Mesothelial cell of epicardium (in vitro differentiated cells): ENCODE results near the gene NRBP1. TPM values are rescaled to one million over a fixed set of nuclear protein-coding genes. Genes with fewer than 3 reads are reported as not detected.
"Not testable (repeated sequence)": the region's sequence is repeated elsewhere in the genome, so short reads cannot be mapped to it uniquely, and the experiment has no call there.

Experiments used
- DNase-seq, 2 experiments: peaks; one replicate each; pipeline ENCODE4 v3.0.0; 2021; ENCODE audit warnings: low spot score in 2 of 2; ENCODE audit not compliant: unreplicated experiment in 2 of 2
- H3K27ac Mint-ChIP-seq: 2 replicates; pipeline ENCODE4 v1.8.0; 2021; ENCODE audit warnings: mixed read lengths
- H3K27me3 Mint-ChIP-seq: 2 replicates; pipeline ENCODE4 v1.8.0; 2021; ENCODE audit warnings: low read depth, mixed read lengths
- H3K36me3 Mint-ChIP-seq: 2 replicates; pipeline ENCODE4 v1.8.0; 2021; ENCODE audit warnings: mixed read lengths
- H3K4me1 Mint-ChIP-seq: 2 replicates; pipeline ENCODE4 v1.8.0; 2021; ENCODE audit warnings: mixed read lengths
- H3K4me3 Mint-ChIP-seq: 2 replicates; pipeline ENCODE4 v1.8.0; 2021; ENCODE audit warnings: mild to moderate bottlenecking, moderate library complexity, mixed read lengths
- H3K9me3 Mint-ChIP-seq: 2 replicates; pipeline ENCODE4 v1.8.0; 2021; ENCODE audit warnings: mixed read lengths
- total RNA-seq: library from RNA; stranded (reverse); gene quantifications from 3 replicates; pipeline ENCODE4 v1.2.1, GENCODE V29; 2021
- TF ChIP-seq, protein P1 (sequence below): fragments of 200-600 bp; sonication (generic); IDR thresholded peaks from one replicate; pipeline ENCODE4 v1.5.0; 2021; ENCODE audit warnings: antibody characterized with exemption; ENCODE audit not compliant: unreplicated experiment

Gene NRBP1
- total RNA-seq, 1 donor from 2014 or later, result 130 TPM

DNA sequence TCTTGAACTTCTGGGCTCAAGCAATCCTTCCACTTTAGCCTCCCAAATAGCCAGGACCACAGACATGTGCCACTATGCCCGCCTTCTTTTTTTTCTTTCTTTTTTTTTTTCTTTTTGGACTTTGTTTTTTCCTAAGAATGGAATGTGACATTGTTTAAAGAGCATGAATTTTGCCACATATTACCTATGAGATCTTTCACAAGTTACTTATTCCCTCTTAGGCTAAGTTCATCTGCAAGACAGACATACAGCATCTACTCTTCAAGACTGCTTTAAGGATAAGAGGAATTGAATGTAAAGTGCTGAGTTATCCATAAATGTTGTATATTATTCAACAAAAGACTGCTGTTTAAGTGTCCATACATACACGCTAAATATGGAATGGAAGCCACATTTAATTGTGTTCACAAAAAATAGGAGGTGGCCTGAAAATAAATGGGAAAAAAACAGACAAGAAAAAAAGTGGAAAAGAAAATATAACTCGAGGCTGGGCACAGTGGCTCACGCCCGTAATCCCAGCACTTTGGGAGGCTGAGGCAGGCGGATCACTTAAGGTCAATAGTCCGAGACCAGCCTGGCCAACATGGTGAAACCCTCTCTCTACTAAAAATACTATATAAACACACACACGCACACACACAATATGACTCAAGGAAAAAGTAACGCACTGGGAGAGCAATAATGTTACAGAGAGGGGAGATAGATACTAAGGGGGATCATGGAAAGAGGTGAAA is 15.8 kb upstream of the NRBP1 start:
- no peaks in the 10 kb centered on the region for H3K9me3 Mint-ChIP-seq
- TF ChIP-seq, protein P1, sequence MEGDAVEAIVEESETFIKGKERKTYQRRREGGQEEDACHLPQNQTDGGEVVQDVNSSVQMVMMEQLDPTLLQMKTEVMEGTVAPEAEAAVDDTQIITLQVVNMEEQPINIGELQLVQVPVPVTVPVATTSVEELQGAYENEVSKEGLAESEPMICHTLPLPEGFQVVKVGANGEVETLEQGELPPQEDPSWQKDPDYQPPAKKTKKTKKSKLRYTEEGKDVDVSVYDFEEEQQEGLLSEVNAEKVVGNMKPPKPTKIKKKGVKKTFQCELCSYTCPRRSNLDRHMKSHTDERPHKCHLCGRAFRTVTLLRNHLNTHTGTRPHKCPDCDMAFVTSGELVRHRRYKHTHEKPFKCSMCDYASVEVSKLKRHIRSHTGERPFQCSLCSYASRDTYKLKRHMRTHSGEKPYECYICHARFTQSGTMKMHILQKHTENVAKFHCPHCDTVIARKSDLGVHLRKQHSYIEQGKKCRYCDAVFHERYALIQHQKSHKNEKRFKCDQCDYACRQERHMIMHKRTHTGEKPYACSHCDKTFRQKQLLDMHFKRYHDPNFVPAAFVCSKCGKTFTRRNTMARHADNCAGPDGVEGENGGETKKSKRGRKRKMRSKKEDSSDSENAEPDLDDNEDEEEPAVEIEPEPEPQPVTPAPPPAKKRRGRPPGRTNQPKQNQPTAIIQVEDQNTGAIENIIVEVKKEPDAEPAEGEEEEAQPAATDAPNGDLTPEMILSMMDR, result no peak
- H3K27me3 Mint-ChIP-seq, result no peaks in the 10 kb centered on the region
- no peak for DNase-seq
- peaks cover 15% of the 10 kb centered on the region for H3K4me1 Mint-ChIP-seq
- no peak overlapping the region for H3K27ac Mint-ChIP-seq
- no peaks in the 10 kb centered on the region for H3K36me3 Mint-ChIP-seq
- no peak overlapping the region for H3K4me3 Mint-ChIP-seq

DNA sequence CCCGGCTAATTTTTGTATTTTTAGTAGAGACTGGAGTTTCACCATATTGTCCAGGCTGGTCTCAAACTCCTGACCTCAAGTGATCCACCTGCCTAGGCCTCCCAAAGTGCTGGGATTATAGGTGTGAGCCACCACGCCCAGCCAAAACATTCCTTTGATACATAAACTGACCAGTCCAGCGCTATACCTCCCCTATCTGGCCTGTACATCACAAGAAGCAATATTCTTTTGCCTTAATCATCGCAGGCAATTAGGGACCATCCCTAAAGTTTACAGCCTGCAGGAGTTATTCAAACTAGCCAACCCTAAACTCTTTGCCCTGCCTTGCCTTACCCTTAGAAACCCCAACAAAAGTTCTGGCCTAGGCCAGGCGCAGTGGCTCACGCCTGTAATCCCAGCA is 12.3 kb upstream of the NRBP1 start:
- no peaks in the 10 kb centered on the region for H3K4me1 Mint-ChIP-seq
- TF ChIP-seq, protein P1, result no peak
- no peaks in the 10 kb centered on the region for H3K9me3 Mint-ChIP-seq
- H3K27me3 Mint-ChIP-seq, result no peaks in the 10 kb centered on the region
- H3K4me3 Mint-ChIP-seq, result no peak overlapping the region
- no peak overlapping the region for H3K27ac Mint-ChIP-seq
- H3K36me3 Mint-ChIP-seq, result no peaks in the 10 kb centered on the region
- DNase-seq, result no peak

DNA sequence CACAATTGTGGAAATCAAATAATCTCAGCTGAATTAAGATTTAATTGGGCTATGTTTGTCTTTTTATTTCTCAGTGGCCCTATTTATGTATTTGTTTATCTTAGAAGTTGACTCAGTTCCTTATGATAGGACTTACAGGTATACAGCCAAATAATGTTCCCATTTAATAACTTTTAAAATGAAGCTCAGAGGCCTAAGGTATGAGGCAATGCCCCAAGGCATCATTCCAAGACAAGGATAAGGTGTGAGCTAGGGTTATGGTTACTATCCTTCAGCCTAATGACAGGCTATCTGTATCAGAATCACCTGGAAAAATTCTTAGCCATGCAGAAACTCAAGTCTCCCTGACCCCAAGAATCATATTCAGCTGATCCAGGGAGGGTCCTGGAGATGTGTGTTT is 7.4 kb upstream of the NRBP1 start:
- DNase-seq, result no peak
- no peak overlapping the region for H3K4me3 Mint-ChIP-seq
- TF ChIP-seq, protein P1, result no peak
- H3K4me1 Mint-ChIP-seq, result no peaks in the 10 kb centered on the region
- H3K36me3 Mint-ChIP-seq, result no peaks in the 10 kb centered on the region
- H3K27ac Mint-ChIP-seq, result no peak overlapping the region
- peaks cover 2% of the 10 kb centered on the region for H3K9me3 Mint-ChIP-seq
- no peaks in the 10 kb centered on the region for H3K27me3 Mint-ChIP-seq

DNA sequence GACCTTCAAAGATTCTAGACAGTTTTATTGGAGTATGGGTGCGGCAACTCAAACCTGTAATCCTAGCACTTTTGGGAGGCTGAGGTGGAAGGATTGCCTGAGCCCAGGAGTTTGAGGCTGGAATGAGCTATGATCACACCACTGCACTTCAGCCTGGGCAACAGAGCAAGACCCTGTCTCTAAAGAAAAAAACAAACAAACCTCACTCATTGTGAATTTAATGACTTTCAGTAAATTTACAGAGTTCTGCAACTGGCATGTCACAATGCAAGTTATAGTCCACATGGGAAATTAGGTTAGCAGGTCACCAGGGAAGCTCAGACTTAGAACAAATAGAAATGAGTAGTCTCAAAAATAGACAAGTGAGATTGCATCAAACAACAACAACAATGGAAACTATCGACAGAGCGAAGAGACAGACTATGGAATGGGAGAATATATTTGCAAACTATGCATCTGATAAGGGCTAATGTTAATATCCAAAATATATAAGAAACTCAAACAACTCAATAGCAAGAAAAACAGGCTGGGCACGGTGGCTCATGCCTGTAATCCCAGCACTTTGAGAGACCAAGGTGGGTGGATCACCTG is 6.7 kb upstream of the NRBP1 start:
- Mint-ChIP-seq H3K27me3 (no peaks in the 10 kb centered on the region), H3K4me1 (peaks cover 2% of the 10 kb centered on the region), H3K4me3 (no peak overlapping the region), H3K9me3 (peaks cover 2% of the 10 kb centered on the region), H3K27ac (no peak overlapping the region), H3K36me3 (no peaks in the 10 kb centered on the region)
- DNase-seq, result no peak
- TF ChIP-seq, protein P1, result no peak

DNA sequence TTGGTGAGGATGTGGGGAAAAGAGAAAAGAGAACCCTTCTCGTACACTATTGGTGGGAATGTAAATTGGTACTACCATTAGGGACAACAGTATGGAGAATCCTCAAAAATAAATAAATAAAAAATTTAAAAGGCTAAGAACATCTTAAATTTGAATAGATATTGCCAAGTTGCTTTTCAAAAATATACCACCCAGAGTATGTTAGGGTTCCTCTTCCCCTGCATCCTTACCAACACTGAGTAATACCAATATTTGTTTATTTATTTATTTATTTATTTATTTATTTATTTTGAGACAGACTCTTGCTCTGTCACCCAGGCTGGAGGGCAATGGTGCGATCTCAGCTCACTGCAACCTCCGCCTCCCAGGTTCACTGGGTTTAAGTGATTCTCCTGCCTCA is 5.5 kb upstream of the NRBP1 start:
- Mint-ChIP-seq H3K9me3 (peaks cover 2% of the 10 kb centered on the region), H3K4me3 (no peak overlapping the region)

DNA sequence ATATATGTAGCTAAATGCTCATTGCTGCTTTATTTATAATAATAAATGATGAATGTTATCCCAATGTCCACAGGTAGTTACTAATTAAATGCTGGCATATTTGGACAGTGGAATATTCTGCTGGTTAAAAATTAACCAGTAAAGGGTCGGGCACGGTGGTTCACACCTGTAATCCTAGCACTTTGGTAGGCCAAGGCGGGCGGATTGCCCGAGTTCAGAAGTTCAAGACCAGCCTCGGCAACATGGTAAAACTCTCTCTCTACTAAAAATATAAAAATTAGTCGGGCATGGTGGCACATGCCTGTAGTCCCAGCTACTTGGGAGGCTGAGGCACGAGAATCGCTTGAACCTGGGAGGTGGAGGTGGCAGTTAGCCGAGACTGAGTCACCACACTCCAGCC is 3.4 kb upstream of the NRBP1 start:
- not testable (repeated sequence) for H3K36me3 Mint-ChIP-seq, DNase-seq, H3K4me3 Mint-ChIP-seq, H3K27ac Mint-ChIP-seq, H3K9me3 Mint-ChIP-seq, H3K27me3 Mint-ChIP-seq
- H3K4me1 Mint-ChIP-seq, result peaks cover 15% of the 10 kb centered on the region

More for the DNA sequence above, 5.5 kb upstream of the NRBP1 start:
- no peaks in the 10 kb centered on the region for H3K27me3 Mint-ChIP-seq
- TF ChIP-seq, protein P1, result no peak
- H3K36me3 Mint-ChIP-seq, result no peaks in the 10 kb centered on the region
- H3K27ac Mint-ChIP-seq, result no peak overlapping the region
- peaks cover 7% of the 10 kb centered on the region for H3K4me1 Mint-ChIP-seq
- DNase-seq, result no peak
